Measurements from ENCODE around the gene AFDN.

The AFDN gene

GRCh38 chr6:167817016-167817415, 9.7 kb upstream of the AFDN start:
- no peak for DNase-seq

- DNase-seq: no peak
These were observed 9.0 kb upstream of the AFDN start for GRCh38 chr6:167817729-167818128.

DNA sequence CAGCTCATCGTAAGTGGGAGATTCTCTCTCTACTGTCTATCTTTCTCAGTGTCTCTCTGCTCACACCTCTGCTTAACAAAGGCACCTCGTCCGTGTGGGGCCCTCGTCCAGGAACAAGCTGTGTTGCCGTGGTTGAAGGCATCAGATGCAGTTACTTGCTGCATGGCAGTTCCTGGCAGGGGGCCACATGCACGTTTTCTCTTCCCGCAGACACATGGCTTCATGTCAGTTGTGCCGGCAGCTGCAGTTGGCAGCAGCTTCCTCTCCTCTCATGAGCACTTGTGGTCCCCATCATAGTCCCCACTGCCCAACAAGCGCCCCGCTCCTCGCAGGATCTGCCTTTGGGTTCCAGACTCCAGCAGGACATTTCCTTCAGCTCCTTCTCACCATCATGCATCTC, 7.1 kb upstream of the AFDN start:
- DNase-seq: no peak

GRCh38 chr6:167820681-167821080, 6.0 kb upstream of the AFDN start:
- DNase-seq: no peak

GRCh38 chr6:167824591-167825331, 1.9 kb upstream of the AFDN start:
- DNase-seq: no peak

- DNase-seq: peak in 1 of 2 donors; percentile 3
These were observed 1.1 kb upstream of the AFDN start for GRCh38 chr6:167825332-167826229.

DNA sequence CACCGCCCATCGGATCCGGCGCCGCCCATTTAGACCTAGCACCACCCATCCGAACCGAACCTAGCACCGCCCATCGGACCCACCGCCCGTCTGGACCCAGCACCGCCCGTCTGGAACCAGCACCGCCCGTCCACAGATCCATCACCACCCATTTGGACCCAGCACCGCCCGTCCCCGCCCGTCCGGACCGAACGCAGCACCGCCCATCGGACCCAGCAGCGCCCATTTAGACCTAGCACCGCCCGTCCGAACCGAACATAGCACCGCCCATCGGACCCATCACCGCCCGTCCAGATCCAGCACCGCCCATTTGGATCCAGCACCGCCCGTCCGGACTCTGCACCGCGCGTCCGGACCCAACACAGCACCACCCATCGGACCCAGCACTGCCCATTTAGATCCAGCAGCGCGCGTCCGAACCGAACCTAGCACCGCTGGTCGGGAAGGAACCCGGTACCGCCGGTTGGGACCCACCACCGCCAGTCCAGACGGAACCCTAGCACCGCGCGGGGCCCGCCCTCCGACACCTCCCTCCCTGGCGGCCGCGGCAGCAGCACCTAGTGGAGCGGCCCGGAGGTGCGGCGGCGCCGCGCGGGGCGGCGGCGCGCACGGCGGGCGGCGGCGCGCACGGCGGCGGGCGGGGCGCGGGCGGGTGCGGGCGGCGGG, 348 bp upstream of the AFDN start:
- peak; percentile 16 to 51 for DNase-seq

- DNase-seq: peak in 1 of 2 donors; percentile 14
These were observed 1.0 kb downstream of the AFDN start for GRCh38 chr6:167827583-167828324.

DNA sequence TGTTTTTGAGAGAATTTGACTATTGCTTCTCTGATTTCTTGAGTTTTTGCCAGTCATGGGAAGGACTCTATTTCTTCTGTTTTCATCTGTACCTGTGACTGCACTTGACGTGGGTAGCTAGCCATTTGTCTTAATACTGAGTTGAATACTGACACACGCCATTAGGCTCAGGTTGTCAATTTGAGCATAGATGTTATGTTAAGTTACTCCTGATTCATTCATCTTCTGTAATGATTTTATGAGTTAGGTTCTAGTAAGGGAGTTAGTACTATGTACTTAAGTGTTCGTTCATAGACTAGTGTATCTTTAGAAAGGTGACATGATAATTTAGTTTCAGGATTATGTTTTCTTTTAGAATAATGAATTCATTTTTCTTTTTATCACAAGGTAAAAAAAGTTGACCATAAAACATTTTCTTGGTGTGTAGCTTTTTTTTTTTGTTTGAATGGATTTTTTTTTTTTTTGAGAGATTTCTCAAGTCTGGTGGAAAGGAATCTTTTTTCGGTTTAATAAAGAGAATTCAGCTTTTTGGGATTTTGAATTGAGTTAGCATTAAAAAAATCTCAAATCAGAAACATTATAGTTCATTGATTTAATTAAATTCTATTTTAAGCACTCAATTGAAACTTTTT, 1.7 kb downstream of the AFDN start:
- no peak for DNase-seq

DNA sequence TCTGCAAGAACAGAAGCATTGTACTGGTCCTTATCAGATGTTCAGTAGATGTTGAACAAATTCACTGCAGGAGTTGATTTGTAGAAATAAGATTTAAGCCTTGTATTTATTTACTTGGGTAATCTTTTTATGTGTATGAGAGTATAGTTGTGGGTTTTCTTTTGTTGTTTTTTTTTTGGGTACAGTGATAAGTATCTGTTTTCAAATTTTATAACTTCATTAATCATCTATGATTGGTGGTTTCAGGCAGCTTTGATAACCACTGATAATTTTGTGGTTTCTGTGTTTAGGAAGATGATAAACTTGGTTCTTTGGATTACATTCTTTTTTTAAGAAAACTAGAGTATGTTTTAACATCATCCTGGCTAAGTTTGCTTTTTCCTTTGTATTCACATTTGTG, 2.8 kb downstream of the AFDN start:
- DNase-seq: no peak

- DNase-seq: no peak
These were observed 4.6 kb downstream of the AFDN start for GRCh38 chr6:167831281-167831828.

GRCh38 chr6:167832497-167833395, 6.0 kb downstream of the AFDN start:
- peak; percentile 3 to 31 for DNase-seq

DNA sequence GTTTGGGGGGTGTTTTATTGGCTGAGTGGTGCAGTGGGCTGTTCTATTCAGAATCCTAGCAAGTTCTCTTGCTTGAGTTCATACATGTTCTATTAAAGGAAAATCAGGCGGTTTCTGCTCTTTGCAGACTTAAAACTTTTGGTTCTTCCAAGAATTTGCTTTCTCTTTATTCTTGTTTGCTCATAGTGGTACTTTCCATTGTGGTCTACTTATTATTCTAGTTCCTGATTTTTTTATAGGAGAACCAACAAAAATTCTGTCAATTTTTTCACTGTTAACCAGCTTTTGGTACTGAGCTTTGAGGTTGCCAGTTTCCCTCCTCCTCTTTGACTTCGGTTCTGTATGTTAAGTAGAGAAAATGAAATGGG, 6.7 kb downstream of the AFDN start:
- DNase-seq: peak in 1 of 2 donors; percentile 53

DNA sequence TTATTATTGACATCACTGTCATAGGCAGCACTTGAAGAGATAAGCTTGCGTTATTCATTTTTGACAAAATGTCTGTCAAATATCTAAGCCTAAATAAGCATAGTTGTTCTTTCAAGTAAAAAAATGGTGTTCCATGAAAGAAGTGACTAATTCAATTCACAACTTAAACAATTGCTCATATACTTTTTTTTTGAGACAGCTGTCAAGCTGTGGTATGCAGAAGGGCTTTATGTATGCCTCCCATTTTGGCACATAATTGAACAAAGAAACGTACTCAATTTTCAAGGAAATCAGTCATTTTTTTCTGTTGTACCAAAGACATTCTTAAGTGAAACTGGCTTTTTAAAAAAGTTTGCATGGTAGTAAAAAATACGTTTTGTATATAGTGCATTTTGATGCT, 8.5 kb downstream of the AFDN start:
- no peak for DNase-seq

DNA sequence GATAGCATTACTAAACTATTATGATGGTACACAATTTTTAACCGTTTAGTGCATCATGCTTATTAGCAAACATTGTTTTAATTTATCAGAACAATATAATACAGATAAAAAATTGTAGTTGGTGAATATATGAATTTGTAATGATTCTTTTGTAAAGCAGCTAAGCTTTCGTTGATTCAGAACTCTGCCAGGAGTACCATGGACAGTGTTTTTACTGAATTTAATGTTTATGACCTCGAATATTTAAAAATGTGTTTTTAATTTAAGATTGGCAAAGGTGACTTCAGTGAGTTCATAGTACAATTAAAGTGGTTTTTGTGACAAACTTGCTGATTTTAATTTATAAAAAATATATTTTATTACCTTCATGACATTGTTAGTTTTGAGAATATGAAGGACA, 10.0 kb downstream of the AFDN start:
- DNase-seq: no peak

- no peak for DNase-seq
These were observed 11.6 kb downstream of the AFDN start for GRCh38 chr6:167838207-167838748.

GRCh38 chr6:167839343-167839742, 12.6 kb downstream of the AFDN start:
- peak in 1 of 2 donors; percentile 31 for DNase-seq

DNA sequence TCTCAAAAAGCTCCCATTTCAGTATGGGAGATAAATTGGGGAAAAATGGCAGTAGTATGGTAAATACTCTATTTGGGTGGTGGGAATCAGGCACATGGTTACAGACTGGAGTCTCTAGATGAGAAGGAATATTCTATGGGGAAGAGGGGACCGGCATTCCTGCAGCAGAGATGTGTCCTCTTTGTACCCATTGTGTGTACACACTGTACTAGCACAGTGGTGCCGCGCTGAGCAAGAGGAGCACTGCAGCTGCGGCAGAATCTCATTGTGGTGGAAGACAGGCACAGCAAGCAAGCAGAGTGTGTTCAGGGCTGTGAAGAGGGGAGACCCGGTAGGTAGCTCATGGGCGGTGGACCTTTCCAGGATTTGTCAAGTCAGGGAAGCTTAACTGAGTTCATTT, 13.0 kb downstream of the AFDN start:
- no peak for DNase-seq

- no peak for DNase-seq
These were observed 13.4 kb downstream of the AFDN start for GRCh38 chr6:167840160-167840525.

- no peak for DNase-seq
These were observed 13.9 kb downstream of the AFDN start for GRCh38 chr6:167840526-167841179.

Measured in inflammatory macrophage (primary cell).